DND-41 (cell line): ENCODE data around the gene NMUR1.

Source experiments
- ATAC-seq: fragments of 200-7000 bp; cut with Tn5 transposase; 3 replicates; pipeline ENCODE4 v1.9.1; 2021; ENCODE audit warnings: low read depth; ENCODE audit not compliant: insufficient read depth
- DNase-seq: peaks from one replicate; pipeline ENCODE4 v3.0.0-alpha.2; 2020
- H2AFZ ChIP-seq: 2 replicates; pipeline ENCODE4 v1.6.0; 2012; ENCODE audit warnings: low read depth, low read length
- H3K27ac ChIP-seq: 2 replicates; pipeline ENCODE4 v1.5.1; 2012; ENCODE audit warnings: low read length, inconsistent platforms
- H3K27me3 ChIP-seq: fragments of 200-600 bp; sonication (generic); 2 replicates; pipeline ENCODE4 v1.6.0; 2012; ENCODE audit warnings: low read length, mild to moderate bottlenecking, inconsistent platforms; ENCODE audit not compliant: insufficient read depth, poor library complexity
- H3K36me3 ChIP-seq: 2 replicates; pipeline ENCODE4 v1.5.1; 2012; ENCODE audit warnings: low read length, inconsistent platforms; ENCODE audit not compliant: insufficient read depth
- H3K4me1 ChIP-seq: 2 replicates; pipeline ENCODE4 v1.5.1; 2012; ENCODE audit warnings: mild to moderate bottlenecking, low read length; ENCODE audit not compliant: insufficient read depth
- H3K4me2 ChIP-seq: 2 replicates; pipeline ENCODE4 v1.6.0; 2012; ENCODE audit warnings: mild to moderate bottlenecking, moderate library complexity, low read length, inconsistent platforms; ENCODE audit not compliant: insufficient read depth
- H3K4me3 ChIP-seq, 2 experiments: fragments of 200-600 bp in 1 of 2; shearing (Covaris generic) in 1 of 2; 2 replicates each; pipeline ENCODE4 v1.5.1; 2012 to 2016; ENCODE audit warnings: inconsistent platforms in 2 of 2, low read length in 2 of 2, mild to moderate bottlenecking in 2 of 2, low read depth in 1 of 2, moderate library complexity in 1 of 2
- H3K79me2 ChIP-seq: 2 replicates; pipeline ENCODE4 v1.6.0; 2012; ENCODE audit warnings: low read length, inconsistent platforms; ENCODE audit not compliant: insufficient read depth
- H3K9ac ChIP-seq: 2 replicates; pipeline ENCODE4 v1.6.0; 2012; ENCODE audit warnings: low read depth, mild to moderate bottlenecking, inconsistent platforms, low read length, moderate library complexity
- H3K9me3 ChIP-seq: 2 replicates; pipeline ENCODE4 v1.5.1; 2012; ENCODE audit warnings: low read length, moderate library complexity, mild to moderate bottlenecking, inconsistent platforms; ENCODE audit not compliant: insufficient read depth, severe bottlenecking
- H4K20me1 ChIP-seq: 2 replicates; pipeline ENCODE4 v1.6.0; 2012; ENCODE audit warnings: low read length; ENCODE audit not compliant: insufficient read depth
- EZH2 ChIP-seq: IDR thresholded peaks from 3 replicates; pipeline ENCODE4 v1.6.1; 2012; ENCODE audit warnings: borderline replicate concordance, low read depth, mild to moderate bottlenecking, moderate library complexity, low read length, inconsistent platforms; ENCODE audit not compliant: severe bottlenecking
- TF ChIP-seq, protein P1 (sequence below): IDR thresholded peaks from 2 replicates; pipeline ENCODE4 v1.5.1; 2012; ENCODE audit warnings: borderline replicate concordance, low read length, moderate library complexity, mild to moderate bottlenecking; ENCODE audit not compliant: poor library complexity, severe bottlenecking; ENCODE audit errors: extremely low read depth

The NMUR1 gene

DNA sequence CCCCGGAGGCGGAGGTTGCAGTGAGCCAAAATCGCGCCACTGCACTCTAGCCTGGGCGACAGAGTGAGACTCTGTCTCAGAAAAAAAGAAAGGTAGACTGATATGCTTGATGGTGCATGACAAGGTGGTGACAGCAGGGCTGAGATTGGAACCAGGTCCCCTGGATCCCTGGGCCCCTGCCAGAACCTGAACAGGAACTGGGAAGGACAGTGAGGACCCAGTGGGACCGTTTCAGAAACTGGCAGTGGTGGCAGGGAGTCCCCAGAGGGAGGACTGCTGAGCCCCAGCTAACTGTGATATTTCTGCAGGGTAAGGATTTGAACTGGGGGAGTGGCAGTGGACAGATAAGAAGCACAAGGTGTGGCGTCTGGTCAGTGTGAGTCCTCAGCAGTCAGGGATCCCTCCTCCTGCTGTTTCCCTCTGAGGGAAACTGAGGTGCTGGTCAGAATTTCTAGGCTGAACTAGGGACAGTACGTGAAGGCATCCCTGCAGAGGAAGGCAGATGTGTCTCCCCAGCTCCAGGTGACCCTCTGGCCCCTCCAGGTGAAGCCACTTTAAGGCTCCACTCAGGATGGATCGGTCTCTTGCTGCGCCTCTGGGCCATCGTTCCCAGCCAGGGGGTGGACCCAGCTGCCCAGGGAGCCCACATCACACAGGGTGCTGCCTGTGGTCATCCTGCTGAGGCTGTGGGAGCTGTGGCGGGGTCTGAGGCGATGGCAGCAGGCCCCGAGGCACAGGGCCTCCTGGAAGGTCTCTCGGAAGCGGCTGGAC, 5.6 kb downstream of the NMUR1 start:
- no peak overlapping the region for H3K4me3 ChIP-seq
- DNase-seq (no peak), ATAC-seq (peak; percentile 18)
- H3K9ac ChIP-seq = peak overlapping the region; percentile 27; the same call in 1 of the 2 replicates
- H3K9me3 ChIP-seq = no peaks in the 10 kb centered on the region
- no peak overlapping the region for H3K4me2 ChIP-seq
- no peak overlapping the region for H2AFZ ChIP-seq
- no peaks in the 10 kb centered on the region for H3K36me3 ChIP-seq
- H3K27me3 ChIP-seq = no peaks in the 10 kb centered on the region
- H3K4me1 ChIP-seq = peaks cover 35% of the 10 kb centered on the region
- no peaks in the 10 kb centered on the region for H3K79me2 ChIP-seq
- TF ChIP-seq, protein P1, sequence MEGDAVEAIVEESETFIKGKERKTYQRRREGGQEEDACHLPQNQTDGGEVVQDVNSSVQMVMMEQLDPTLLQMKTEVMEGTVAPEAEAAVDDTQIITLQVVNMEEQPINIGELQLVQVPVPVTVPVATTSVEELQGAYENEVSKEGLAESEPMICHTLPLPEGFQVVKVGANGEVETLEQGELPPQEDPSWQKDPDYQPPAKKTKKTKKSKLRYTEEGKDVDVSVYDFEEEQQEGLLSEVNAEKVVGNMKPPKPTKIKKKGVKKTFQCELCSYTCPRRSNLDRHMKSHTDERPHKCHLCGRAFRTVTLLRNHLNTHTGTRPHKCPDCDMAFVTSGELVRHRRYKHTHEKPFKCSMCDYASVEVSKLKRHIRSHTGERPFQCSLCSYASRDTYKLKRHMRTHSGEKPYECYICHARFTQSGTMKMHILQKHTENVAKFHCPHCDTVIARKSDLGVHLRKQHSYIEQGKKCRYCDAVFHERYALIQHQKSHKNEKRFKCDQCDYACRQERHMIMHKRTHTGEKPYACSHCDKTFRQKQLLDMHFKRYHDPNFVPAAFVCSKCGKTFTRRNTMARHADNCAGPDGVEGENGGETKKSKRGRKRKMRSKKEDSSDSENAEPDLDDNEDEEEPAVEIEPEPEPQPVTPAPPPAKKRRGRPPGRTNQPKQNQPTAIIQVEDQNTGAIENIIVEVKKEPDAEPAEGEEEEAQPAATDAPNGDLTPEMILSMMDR = no peak
- TF ChIP-seq EZH2 = no peak
- H3K27ac ChIP-seq = peak overlapping the region; percentile 60
- no peaks in the 10 kb centered on the region for H4K20me1 ChIP-seq

DNA sequence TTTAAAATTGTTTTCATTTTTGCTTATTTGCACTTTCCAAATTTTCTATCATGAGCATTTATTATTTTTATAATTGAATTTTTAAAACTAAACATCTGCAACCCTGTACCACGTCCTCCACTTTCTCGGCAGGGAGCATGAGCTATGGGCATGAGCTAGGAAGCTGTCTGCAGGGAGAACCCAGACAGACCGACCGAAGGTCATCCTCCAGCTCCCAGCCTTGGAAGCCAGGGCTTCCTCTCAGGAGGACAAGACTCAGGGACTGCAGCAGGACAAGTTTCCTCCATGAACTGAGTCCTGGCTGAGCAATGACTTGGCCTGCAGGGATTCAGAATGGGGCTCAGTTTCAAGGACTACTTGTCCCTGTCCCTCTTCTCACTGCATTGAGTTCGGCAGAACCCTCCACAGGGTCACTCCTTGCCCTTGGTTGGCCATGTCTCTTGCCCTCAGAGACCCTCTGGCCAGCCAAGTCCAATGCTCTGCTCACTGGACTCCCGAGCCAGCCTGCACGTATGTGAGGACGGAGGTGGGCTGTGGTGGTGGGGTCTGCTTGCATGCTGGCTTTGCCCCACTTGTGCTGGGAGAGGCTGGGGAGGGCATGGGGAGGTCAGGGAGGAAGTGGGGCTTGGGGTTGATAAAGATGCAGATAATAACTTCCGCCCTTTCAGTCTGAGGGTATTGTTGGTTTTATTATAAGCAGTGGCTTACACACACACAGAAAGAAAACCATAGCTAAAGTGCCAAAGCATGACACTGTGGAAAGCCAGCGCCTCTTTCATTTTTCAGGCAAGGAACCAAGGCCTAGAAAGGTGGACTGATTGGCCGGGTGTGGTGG, 6.6 kb downstream of the NMUR1 start:
- peak; percentile 77 for DNase-seq
- no peaks in the 10 kb centered on the region for H4K20me1 ChIP-seq
- H3K4me2 ChIP-seq = 0 out of 2 replicates have a peak overlapping the region, but pooled peaks have one; percentile 6
- no peak overlapping the region for H2AFZ ChIP-seq
- TF ChIP-seq, protein P1 = no peak
- TF ChIP-seq EZH2 = no peak
- H3K27ac ChIP-seq = peak overlapping the region; percentile 66
- no peak overlapping the region for H3K4me3 ChIP-seq
- no peaks in the 10 kb centered on the region for H3K9me3 ChIP-seq
- no peaks in the 10 kb centered on the region for H3K27me3 ChIP-seq
- ATAC-seq = peak; percentile 89
- H3K4me1 ChIP-seq = peaks cover 35% of the 10 kb centered on the region
- H3K79me2 ChIP-seq = no peaks in the 10 kb centered on the region
- no peak overlapping the region for H3K9ac ChIP-seq
- no peaks in the 10 kb centered on the region for H3K36me3 ChIP-seq

DNA sequence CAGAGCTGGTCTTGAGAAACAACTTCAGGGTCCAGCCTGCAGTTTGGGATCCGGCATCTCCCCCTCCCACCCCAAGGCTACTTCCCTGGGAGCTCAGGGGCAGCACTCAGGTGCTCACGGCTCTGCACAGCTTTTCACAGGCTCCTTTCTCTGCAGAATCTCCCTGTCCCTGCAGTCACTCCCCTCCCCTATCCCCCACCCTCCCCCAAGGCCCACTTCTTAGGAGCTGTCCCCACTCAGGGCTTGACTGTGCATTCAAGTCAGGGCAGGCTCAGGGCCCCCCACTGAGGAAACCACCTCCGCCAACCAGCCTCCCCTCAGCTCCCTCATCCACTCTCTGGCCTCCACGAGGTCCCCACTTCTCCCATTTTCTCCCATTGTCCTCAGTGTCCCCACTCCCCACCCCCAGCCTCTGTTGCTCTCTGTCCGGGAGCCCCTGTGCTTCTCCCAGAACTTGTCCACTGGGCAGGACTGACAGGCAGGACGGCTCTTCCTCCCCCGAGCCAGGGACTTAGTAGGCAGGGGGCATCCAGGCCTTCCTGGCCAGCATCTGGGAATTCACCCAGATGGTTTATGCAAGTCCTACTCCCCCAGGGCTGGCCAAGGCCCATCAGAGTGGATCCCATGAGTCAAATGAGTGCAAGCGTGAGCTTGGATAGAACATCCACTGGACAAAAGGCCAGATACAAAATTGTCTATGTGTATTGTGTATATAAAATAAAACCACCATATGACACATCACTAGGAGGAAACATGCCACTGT, 7.6 kb downstream of the NMUR1 start:
- Histone ChIP-seq H3K9me3 (no peaks in the 10 kb centered on the region), H3K27ac (no peak overlapping the region; the same call in 1 of the 2 replicates), H3K27me3 (no peaks in the 10 kb centered on the region), H3K36me3 (no peaks in the 10 kb centered on the region), H2AFZ (no peak overlapping the region), H3K4me3 (no peak overlapping the region), H3K4me1 (peaks cover 35% of the 10 kb centered on the region), H3K79me2 (no peaks in the 10 kb centered on the region), H4K20me1 (no peaks in the 10 kb centered on the region), H3K4me2 (no peak overlapping the region), H3K9ac (no peak overlapping the region)
- ATAC-seq (no peak), DNase-seq (peak; percentile 47)
- TF ChIP-seq, protein P1 = no peak
- no peak for TF ChIP-seq EZH2
